ENCODE measurements around the gene SLC25A21.

The SLC25A21 gene

GRCh38 chr14:36857136-36857535 lies 315.3 kb downstream of the SLC25A21 start:
- Histone ChIP-seq H3K9me3 (ENCODE audit: control insufficient read depth, insufficient read depth, low read length) (no peaks in the 10 kb centered on the region), H3K9ac (ENCODE audit: low read depth, low read length) (no peak overlapping the region), H3K4me1 (ENCODE audit: insufficient read depth, low read length) (0 out of 2 replicates have a peak, but pooled peaks cover 3% of the 10 kb centered on the region), H3K36me3 (ENCODE audit: insufficient read depth, low read length) (no peaks in the 10 kb centered on the region)

- no peaks in the 10 kb centered on the region for H3K9me3 ChIP-seq (ENCODE audit: control insufficient read depth, insufficient read depth, low read length)
- no peak overlapping the region for H3K9ac ChIP-seq (ENCODE audit: low read depth, low read length)
- H3K4me1 ChIP-seq (ENCODE audit: insufficient read depth, low read length): 0 out of 2 replicates have a peak, but pooled peaks cover 3% of the 10 kb centered on the region
- H3K36me3 ChIP-seq (ENCODE audit: insufficient read depth, low read length): no peaks in the 10 kb centered on the region
Observed at GRCh38 chr14:36856095-36856878, 316.1 kb downstream of the SLC25A21 start.

GRCh38 chr14:36855396-36855795 lies 317.0 kb downstream of the SLC25A21 start:
- Histone ChIP-seq H3K9ac (ENCODE audit: low read depth, low read length) (no peak overlapping the region), H3K9me3 (ENCODE audit: control insufficient read depth, insufficient read depth, low read length) (no peaks in the 10 kb centered on the region), H3K36me3 (ENCODE audit: insufficient read depth, low read length) (no peaks in the 10 kb centered on the region), H3K4me1 (ENCODE audit: insufficient read depth, low read length) (0 out of 2 replicates have a peak, but pooled peaks cover 3% of the 10 kb centered on the region)

- Histone ChIP-seq H3K4me1 (ENCODE audit: insufficient read depth, low read length) (0 out of 2 replicates have a peak, but pooled peaks cover 3% of the 10 kb centered on the region), H3K9ac (ENCODE audit: low read depth, low read length) (no peak overlapping the region), H3K9me3 (ENCODE audit: control insufficient read depth, insufficient read depth, low read length) (no peaks in the 10 kb centered on the region), H3K36me3 (ENCODE audit: insufficient read depth, low read length) (no peaks in the 10 kb centered on the region)
Observed at GRCh38 chr14:36852981-36853691, 319.3 kb downstream of the SLC25A21 start.

- no peak overlapping the region for H3K9ac ChIP-seq (ENCODE audit: low read depth, low read length)
- no peaks in the 10 kb centered on the region for H3K9me3 ChIP-seq (ENCODE audit: control insufficient read depth, insufficient read depth, low read length)
- no peaks in the 10 kb centered on the region for H3K36me3 ChIP-seq (ENCODE audit: insufficient read depth, low read length)
- no peaks in the 10 kb centered on the region for H3K4me1 ChIP-seq (ENCODE audit: insufficient read depth, low read length)
Observed at GRCh38 chr14:36848213-36848612, 324.2 kb downstream of the SLC25A21 start.

GRCh38 chr14:36847366-36847765 lies 325.0 kb downstream of the SLC25A21 start:
- Histone ChIP-seq H3K4me1 (ENCODE audit: insufficient read depth, low read length) (no peaks in the 10 kb centered on the region), H3K9ac (ENCODE audit: low read depth, low read length) (no peak overlapping the region), H3K9me3 (ENCODE audit: control insufficient read depth, insufficient read depth, low read length) (no peaks in the 10 kb centered on the region), H3K36me3 (ENCODE audit: insufficient read depth, low read length) (no peaks in the 10 kb centered on the region)

GRCh38 chr14:36845356-36846012 lies 326.9 kb downstream of the SLC25A21 start:
- H3K9me3 ChIP-seq (ENCODE audit: control insufficient read depth, insufficient read depth, low read length): no peaks in the 10 kb centered on the region
- no peaks in the 10 kb centered on the region for H3K36me3 ChIP-seq (ENCODE audit: insufficient read depth, low read length)
- H3K4me1 ChIP-seq (ENCODE audit: insufficient read depth, low read length): no peaks in the 10 kb centered on the region
- no peak overlapping the region for H3K9ac ChIP-seq (ENCODE audit: low read depth, low read length)

GRCh38 chr14:36844443-36845195 lies 327.8 kb downstream of the SLC25A21 start:
- Histone ChIP-seq H3K36me3 (ENCODE audit: insufficient read depth, low read length) (no peaks in the 10 kb centered on the region), H3K9me3 (ENCODE audit: control insufficient read depth, insufficient read depth, low read length) (no peaks in the 10 kb centered on the region), H3K9ac (ENCODE audit: low read depth, low read length) (no peak overlapping the region), H3K4me1 (ENCODE audit: insufficient read depth, low read length) (no peaks in the 10 kb centered on the region)

- Histone ChIP-seq H3K4me1 (ENCODE audit: insufficient read depth, low read length) (no peaks in the 10 kb centered on the region), H3K9me3 (ENCODE audit: control insufficient read depth, insufficient read depth, low read length) (no peaks in the 10 kb centered on the region), H3K9ac (ENCODE audit: low read depth, low read length) (no peak overlapping the region), H3K36me3 (ENCODE audit: insufficient read depth, low read length) (no peaks in the 10 kb centered on the region)
Observed at GRCh38 chr14:36843410-36843809, 329.0 kb downstream of the SLC25A21 start.

GRCh38 chr14:36835128-36835527 lies 337.3 kb downstream of the SLC25A21 start:
- no peaks in the 10 kb centered on the region for H3K9me3 ChIP-seq (ENCODE audit: control insufficient read depth, insufficient read depth, low read length)

GRCh38 chr14:36834293-36834692 lies 338.1 kb downstream of the SLC25A21 start:
- Histone ChIP-seq H3K4me1 (ENCODE audit: insufficient read depth, low read length) (no peaks in the 10 kb centered on the region), H3K36me3 (ENCODE audit: insufficient read depth, low read length) (no peaks in the 10 kb centered on the region), H3K9me3 (ENCODE audit: control insufficient read depth, insufficient read depth, low read length) (no peaks in the 10 kb centered on the region), H3K9ac (ENCODE audit: low read depth, low read length) (no peak overlapping the region)

More at GRCh38 chr14:36835128-36835527, 337.3 kb downstream of the SLC25A21 start:
- no peak overlapping the region for H3K9ac ChIP-seq (ENCODE audit: low read depth, low read length)
- no peaks in the 10 kb centered on the region for H3K36me3 ChIP-seq (ENCODE audit: insufficient read depth, low read length)
- H3K4me1 ChIP-seq (ENCODE audit: insufficient read depth, low read length): no peaks in the 10 kb centered on the region

GRCh38 chr14:36829547-36829946 lies 342.9 kb downstream of the SLC25A21 start:
- peaks cover 9% of the 10 kb centered on the region for H3K4me1 ChIP-seq (ENCODE audit: insufficient read depth, low read length)
- H3K9ac ChIP-seq (ENCODE audit: low read depth, low read length): no peak overlapping the region

GRCh38 chr14:36827861-36828260 lies 344.5 kb downstream of the SLC25A21 start:
- Histone ChIP-seq H3K9ac (ENCODE audit: low read depth, low read length) (no peak overlapping the region), H3K4me1 (ENCODE audit: insufficient read depth, low read length) (peaks cover 9% of the 10 kb centered on the region), H3K9me3 (ENCODE audit: control insufficient read depth, insufficient read depth, low read length) (no peaks in the 10 kb centered on the region), H3K36me3 (ENCODE audit: insufficient read depth, low read length) (no peaks in the 10 kb centered on the region)

More at GRCh38 chr14:36829547-36829946, 342.9 kb downstream of the SLC25A21 start:
- H3K9me3 ChIP-seq (ENCODE audit: control insufficient read depth, insufficient read depth, low read length): no peaks in the 10 kb centered on the region
- no peaks in the 10 kb centered on the region for H3K36me3 ChIP-seq (ENCODE audit: insufficient read depth, low read length)

- no peaks in the 10 kb centered on the region for H3K9me3 ChIP-seq (ENCODE audit: control insufficient read depth, insufficient read depth, low read length)
- H3K4me1 ChIP-seq (ENCODE audit: insufficient read depth, low read length): peaks cover 9% of the 10 kb centered on the region
- no peaks in the 10 kb centered on the region for H3K36me3 ChIP-seq (ENCODE audit: insufficient read depth, low read length)
Observed at GRCh38 chr14:36826614-36827013, 345.8 kb downstream of the SLC25A21 start.

More at GRCh38 chr14:36826614-36827013, 345.8 kb downstream of the SLC25A21 start:
- H3K9ac ChIP-seq (ENCODE audit: low read depth, low read length): no peak overlapping the region

Data from ES-I3 (cell line).